IPS-NIHi7 (cell line): ENCODE data around the gene TCAIM.

Experiments used
- DNase-seq: peaks from one replicate; pipeline ENCODE4 v3.0.0; 2012; ENCODE audit warnings: mixed read lengths; ENCODE audit errors: extremely low spot score

The TCAIM gene

DNA sequence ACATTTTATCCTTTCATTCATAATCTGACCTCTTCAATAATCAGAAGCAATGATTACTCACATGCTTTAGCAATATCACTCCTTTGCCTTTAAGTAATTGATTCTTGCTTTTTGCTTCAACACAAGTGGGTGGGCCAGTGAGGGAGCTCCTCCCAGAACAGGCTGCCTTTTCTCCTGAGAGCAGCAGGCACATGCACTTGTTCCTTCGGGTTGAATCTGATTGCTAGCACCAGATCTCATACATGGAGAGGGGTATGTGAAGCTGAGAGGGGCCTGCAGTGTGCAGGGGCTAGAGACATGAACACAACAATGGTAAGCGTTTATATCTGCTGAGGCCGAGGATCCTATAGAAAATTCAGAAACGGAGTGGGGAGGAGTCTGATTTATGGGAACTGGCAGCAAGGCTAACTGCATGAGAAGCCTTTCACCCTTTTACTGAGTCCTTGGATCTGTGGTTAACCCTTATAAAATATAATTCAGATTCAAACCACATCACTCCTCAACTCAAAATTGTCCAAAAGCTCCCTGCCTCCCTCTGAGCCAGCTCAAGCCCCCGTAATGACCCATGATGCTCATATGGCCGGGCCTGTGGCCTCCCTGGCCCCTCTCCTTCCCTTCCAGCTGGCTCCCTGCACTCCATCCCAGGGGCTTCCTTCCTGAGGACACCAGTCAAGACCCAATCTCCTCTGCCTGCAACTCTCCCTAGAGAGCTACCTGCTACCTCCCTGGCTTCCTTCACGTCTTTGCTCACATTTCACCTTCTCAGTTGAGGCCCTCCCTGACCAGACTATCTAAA is 106.5 kb downstream of the TCAIM start:
- no peak for DNase-seq

DNA sequence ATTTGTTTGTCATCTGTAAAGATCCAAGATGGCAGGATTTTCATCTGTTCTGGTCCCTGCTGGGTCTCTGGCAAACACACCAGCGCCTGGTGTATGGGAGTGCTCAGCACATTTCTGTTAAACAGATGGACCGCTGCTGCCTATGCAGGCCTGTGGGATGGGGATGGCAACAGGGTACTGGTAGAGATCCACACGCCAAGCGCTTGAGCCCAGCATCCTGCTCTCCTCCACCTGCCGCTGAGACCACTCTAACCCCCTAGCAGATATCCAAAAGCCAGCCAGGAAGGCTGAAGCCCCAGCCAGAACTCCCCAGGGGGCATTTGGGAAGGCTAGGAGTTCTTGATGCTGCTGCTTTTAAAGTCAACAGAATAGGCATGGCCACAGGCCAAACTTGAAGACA is 107.2 kb downstream of the TCAIM start:
- DNase-seq: no peak

DNA sequence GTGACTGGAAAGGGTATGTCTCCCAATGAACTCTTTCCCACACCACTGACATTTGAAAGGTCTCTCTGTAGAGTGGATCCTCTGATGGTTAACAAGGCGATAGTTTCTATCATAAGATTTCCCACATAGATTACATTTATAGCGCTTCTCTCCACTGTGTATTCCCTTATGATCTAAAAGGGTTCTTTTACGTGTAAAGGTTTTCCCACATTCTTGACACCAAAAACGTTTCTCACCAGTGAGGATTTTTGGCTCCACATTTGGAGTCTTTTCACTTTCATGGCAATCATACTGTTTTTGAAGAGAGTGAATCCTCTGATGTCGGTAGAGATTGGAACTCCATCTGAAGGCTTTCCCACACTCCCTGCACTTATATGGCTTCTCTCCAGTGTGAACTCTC is 108.4 kb downstream of the TCAIM start:
- DNase-seq: no peak

DNA sequence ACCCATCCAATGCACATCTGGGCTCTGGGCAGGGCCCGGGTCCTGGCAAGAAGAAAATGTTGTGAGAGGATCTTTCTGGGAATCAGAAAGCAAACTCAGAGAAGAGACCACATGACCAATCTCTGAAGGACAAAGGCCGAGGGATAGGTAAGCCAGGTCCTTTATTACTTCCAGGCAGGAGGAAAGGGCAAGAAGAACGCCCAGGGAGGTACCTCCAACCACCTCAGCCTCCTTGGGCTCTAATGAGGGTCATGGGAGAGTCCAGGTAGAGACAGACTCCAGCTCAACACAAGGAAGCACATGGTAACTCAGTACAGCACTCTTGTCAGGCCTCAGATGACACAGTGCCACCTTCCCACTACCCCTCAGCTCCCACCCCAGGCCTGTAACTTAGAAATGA is 112.9 kb downstream of the TCAIM start:
- no peak for DNase-seq

DNA sequence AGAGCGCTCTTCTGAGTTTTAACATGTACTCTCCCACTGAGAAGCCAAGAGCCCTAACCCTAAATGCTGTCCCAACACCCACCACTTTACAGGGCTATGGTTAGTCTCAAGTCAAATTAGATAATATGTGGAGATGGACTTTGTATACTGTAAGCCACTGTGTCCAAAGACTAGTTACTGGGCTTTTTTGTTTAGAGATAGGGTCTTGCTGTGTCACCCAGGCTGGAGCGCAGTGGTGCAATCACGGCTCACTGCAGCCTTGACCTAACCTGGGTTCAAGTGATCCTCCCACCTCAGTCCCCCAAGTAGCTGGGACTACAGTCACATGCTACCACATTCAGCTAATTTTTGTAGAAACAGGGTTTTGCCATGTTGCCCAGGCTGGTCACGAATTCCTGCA is 115.7 kb downstream of the TCAIM start:
- DNase-seq: no peak

DNA sequence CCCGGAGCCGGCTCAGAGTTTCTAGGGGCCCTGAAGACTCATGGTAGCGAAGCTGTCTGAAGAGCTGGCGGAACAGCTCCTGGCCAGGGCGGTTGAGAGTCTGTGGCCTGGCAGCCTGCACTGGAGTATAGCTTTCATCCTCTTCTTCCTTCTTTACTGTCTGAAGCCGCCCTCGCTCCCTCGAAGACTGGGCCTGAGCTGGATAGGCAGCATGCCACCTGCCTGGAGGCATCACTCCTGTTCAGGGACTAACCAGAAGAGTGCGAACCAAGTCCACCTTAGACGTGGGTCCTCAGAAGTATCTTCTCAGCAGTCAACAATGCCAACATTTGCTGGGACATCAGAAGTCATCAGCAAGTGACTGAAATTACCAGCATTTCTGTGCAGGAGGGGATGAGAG is 116.8 kb downstream of the TCAIM start:
- no peak for DNase-seq
